Mesothelial cell of epicardium (in vitro differentiated cells): ENCODE results near the gene LBX2. TPM values are rescaled to one million over a fixed set of nuclear protein-coding genes. Genes with fewer than 3 reads are reported as not detected.

ENCODE experiments used
- DNase-seq, 2 experiments: peaks; one replicate each; pipeline ENCODE4 v3.0.0; 2021; ENCODE audit warnings: low spot score in 2 of 2; ENCODE audit not compliant: unreplicated experiment in 2 of 2
- H3K27ac Mint-ChIP-seq: 2 replicates; pipeline ENCODE4 v1.8.0; 2021; ENCODE audit warnings: mixed read lengths
- H3K27me3 Mint-ChIP-seq: 2 replicates; pipeline ENCODE4 v1.8.0; 2021; ENCODE audit warnings: low read depth, mixed read lengths
- H3K36me3 Mint-ChIP-seq: 2 replicates; pipeline ENCODE4 v1.8.0; 2021; ENCODE audit warnings: mixed read lengths
- H3K4me1 Mint-ChIP-seq: 2 replicates; pipeline ENCODE4 v1.8.0; 2021; ENCODE audit warnings: mixed read lengths
- H3K4me3 Mint-ChIP-seq: 2 replicates; pipeline ENCODE4 v1.8.0; 2021; ENCODE audit warnings: mild to moderate bottlenecking, moderate library complexity, mixed read lengths
- H3K9me3 Mint-ChIP-seq: 2 replicates; pipeline ENCODE4 v1.8.0; 2021; ENCODE audit warnings: mixed read lengths
- total RNA-seq: library from RNA; stranded (reverse); gene quantifications from 3 replicates; pipeline ENCODE4 v1.2.1, GENCODE V29; 2021
- TF ChIP-seq, protein P1 (sequence below): fragments of 200-600 bp; sonication (generic); IDR thresholded peaks from one replicate; pipeline ENCODE4 v1.5.0; 2021; ENCODE audit warnings: antibody characterized with exemption; ENCODE audit not compliant: unreplicated experiment

LBX2 gene
- total RNA-seq, 1 donor from 2014 or later: 1.1 TPM

DNA sequence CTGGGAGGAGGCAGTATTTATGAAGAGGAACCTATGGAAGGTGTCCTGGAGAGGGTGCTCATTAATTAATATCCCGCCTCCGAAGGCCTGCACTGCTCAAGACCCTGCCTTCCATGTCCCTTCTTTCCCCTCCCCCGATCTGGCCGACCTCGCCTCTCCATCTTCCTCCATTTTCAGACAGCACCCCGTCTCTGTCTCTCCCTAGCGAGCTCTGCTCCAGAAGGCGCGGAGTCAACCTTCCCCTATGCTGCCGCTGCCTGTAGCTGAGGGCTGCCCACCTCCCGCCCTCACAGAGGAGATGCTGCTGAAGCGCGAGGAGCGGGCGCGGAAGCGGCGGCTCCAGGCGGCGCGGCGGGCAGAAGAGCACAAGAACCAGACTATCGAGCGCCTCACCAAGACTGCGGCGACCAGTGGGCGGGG, 42.3 kb downstream of the LBX2 start:
- no peaks in the 10 kb centered on the region for H3K9me3 Mint-ChIP-seq
- peaks cover 46% of the 10 kb centered on the region for H3K4me1 Mint-ChIP-seq
- peak overlapping the region; percentile 94 for H3K4me3 Mint-ChIP-seq
- peak overlapping the region; percentile 99 for H3K27ac Mint-ChIP-seq
- H3K36me3 Mint-ChIP-seq: no peaks in the 10 kb centered on the region
- DNase-seq: no peak
- TF ChIP-seq, protein P1, sequence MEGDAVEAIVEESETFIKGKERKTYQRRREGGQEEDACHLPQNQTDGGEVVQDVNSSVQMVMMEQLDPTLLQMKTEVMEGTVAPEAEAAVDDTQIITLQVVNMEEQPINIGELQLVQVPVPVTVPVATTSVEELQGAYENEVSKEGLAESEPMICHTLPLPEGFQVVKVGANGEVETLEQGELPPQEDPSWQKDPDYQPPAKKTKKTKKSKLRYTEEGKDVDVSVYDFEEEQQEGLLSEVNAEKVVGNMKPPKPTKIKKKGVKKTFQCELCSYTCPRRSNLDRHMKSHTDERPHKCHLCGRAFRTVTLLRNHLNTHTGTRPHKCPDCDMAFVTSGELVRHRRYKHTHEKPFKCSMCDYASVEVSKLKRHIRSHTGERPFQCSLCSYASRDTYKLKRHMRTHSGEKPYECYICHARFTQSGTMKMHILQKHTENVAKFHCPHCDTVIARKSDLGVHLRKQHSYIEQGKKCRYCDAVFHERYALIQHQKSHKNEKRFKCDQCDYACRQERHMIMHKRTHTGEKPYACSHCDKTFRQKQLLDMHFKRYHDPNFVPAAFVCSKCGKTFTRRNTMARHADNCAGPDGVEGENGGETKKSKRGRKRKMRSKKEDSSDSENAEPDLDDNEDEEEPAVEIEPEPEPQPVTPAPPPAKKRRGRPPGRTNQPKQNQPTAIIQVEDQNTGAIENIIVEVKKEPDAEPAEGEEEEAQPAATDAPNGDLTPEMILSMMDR: no peak
- no peaks in the 10 kb centered on the region for H3K27me3 Mint-ChIP-seq

DNA sequence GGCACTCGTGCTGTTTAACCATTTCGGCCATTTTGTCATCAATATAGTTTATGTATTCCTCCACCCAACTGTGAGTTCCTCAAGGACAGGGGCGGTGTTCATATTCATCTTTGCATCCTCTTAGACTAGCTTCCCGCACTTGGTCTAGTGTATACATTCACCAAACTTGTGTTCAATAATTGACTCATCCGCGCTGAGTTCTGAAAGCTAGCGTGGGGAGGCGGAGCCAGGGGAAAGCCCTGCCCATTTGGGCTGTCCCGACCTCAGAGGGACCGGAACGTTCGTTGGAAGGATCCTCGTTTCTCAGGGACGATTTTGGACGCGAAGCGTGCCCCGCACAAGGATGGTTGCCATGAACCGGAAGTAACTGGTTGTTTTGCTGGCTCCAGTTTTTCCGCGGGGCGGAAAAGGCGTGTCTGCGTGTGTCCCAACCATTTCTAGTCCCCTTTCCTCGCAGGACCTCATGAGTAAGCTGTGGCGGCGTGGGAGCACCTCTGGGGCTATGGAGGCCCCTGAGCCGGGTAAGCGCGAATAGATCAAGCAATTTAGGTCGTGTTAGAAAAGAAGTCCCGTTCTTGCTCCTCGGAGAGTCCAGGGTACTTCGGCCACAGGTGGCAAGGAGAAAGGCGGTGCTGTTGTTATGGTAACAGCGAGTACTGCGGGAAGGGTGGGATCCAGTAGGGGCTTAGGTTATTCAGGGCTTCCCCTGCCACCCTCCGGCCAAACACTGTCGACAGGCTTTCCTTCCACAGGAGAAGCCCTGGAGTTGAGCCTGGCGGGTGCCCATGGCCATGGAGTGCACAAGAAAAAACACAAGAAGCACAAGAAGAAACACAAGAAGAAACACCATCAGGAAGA, 44.5 kb downstream of the LBX2 start, which contains the start of gene INO80B:
Gene INO80B (plus strand): TSS at position 434 of the 858 bp plus-strand sequence. CDS start 30 bp downstream, at position 464.
- TF ChIP-seq, protein P1: no peak
- peak; percentile 83 to 95 for DNase-seq
- peak within 1 kb of the TSS; percentile 99 for H3K27ac Mint-ChIP-seq
- H3K4me1 Mint-ChIP-seq: peaks cover 51% of the 10 kb centered on the region
- H3K36me3 Mint-ChIP-seq: no peaks in the 10 kb centered on the region
- no peaks in the 10 kb centered on the region for H3K9me3 Mint-ChIP-seq
- no peaks in the 10 kb centered on the region for H3K27me3 Mint-ChIP-seq
- H3K4me3 Mint-ChIP-seq: peak within 1 kb of the TSS; percentile 94

DNA sequence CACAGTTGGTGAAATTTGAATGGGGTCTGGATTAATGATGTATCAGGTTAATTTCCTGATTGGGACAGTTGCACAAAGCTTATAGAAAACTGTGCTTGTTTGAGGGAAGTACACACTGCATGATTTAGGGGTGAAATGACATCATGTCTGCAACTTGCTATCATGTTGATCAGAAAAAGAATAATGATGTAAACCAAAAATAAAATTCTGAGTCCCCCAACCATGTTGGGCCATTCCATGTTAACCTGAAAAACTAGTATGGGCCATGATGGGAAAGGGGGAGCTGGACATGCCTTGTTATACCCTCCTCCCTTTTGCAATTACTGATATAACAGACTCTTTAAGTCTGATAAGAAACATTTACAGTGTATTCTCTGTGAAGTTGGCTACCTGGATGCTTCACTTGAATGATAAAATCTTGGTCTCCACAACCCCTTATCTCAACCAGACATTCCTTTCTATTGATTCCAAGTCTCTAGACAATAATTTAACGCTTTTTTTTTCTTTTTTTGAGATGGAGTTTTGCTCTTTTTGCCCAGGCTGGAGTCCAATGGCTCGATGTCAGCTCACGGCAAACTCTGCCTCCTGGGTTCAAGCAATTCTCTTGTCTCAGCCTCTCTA, 48.7 kb downstream of the LBX2 start:
- H3K27ac Mint-ChIP-seq: no peak overlapping the region
- no peak overlapping the region for H3K4me3 Mint-ChIP-seq

DNA sequence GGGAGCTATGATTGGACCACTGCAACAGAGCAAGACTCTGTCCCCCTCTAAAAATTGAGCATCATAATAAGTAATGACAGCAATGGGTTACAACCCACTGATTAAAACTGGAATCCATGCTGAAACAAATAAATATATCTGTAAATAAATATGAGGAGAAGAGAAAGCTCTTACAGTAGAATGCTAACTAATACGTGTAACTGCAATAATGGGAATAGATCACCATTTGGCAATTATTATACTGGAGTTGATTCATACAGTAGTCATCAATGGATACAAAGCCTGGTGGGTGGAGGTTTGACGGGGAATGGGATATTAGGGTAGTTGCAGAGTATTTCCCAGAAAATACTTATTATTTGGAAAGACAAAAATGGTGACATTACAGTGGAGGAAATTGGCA, 50.6 kb downstream of the LBX2 start:
- Mint-ChIP-seq H3K9me3 (no peaks in the 10 kb centered on the region), H3K27ac (no peak overlapping the region), H3K4me1 (peaks cover 20% of the 10 kb centered on the region), H3K36me3 (no peaks in the 10 kb centered on the region), H3K27me3 (no peaks in the 10 kb centered on the region), H3K4me3 (no peak overlapping the region)
- DNase-seq: no peak
- TF ChIP-seq, protein P1: no peak

More for the DNA sequence above, 48.7 kb downstream of the LBX2 start:
- TF ChIP-seq, protein P1: no peak
- H3K9me3 Mint-ChIP-seq: no peaks in the 10 kb centered on the region
- H3K36me3 Mint-ChIP-seq: no peaks in the 10 kb centered on the region
- no peak for DNase-seq
- H3K27me3 Mint-ChIP-seq: no peaks in the 10 kb centered on the region
- peaks cover 22% of the 10 kb centered on the region for H3K4me1 Mint-ChIP-seq

Other genes with a start within 250 kb of the LBX2 start
- 7.5 to 9.3 TPM (median 9.2 TPM) in 3 replicates for gene SLC4A5, start 156.2 kb downstream of the LBX2 start, total RNA-seq
- 125 to 136 TPM (median 132 TPM) in 3 replicates for gene DCTN1, start 119.3 kb downstream of the LBX2 start, total RNA-seq
- 4.7 to 8.8 TPM (median 6.0 TPM) in 3 replicates for gene C2orf81, start 78.0 kb downstream of the LBX2 start, total RNA-seq
- 20.2 to 25.0 TPM (median 23.7 TPM) in 3 replicates for gene WDR54, start 77.9 kb downstream of the LBX2 start, total RNA-seq
- 85.0 to 88.9 TPM (median 86.4 TPM) in 3 replicates for gene RTKN, start 57.7 kb downstream of the LBX2 start, total RNA-seq
- 42.9 to 48.1 TPM (median 45.3 TPM) in 3 replicates for gene INO80B, start 44.5 kb downstream of the LBX2 start, total RNA-seq
- gene WBP1, start 41.2 kb downstream of the LBX2 start, total RNA-seq: 111 to 113 TPM (median 111 TPM) in 3 replicates
- 61.6 to 68.7 TPM (median 62.6 TPM) in 3 replicates for gene MOGS, start 34.2 kb downstream of the LBX2 start, total RNA-seq
- gene MRPL53, start 26.9 kb downstream of the LBX2 start, total RNA-seq: 57.6 to 69.3 TPM (median 62.5 TPM) in 3 replicates
- 25.5 to 29.4 TPM (median 26.2 TPM) in 3 replicates for gene CCDC142, start 16.6 kb downstream of the LBX2 start, total RNA-seq
- gene TTC31, start 16.5 kb downstream of the LBX2 start, total RNA-seq: 26.1 to 27.3 TPM (median 26.1 TPM) in 3 replicates
- 17.0 to 23.0 TPM (median 20.3 TPM) in 3 replicates for gene PCGF1, start 8.1 kb upstream of the LBX2 start, total RNA-seq
- gene TLX2, start 14.8 kb upstream of the LBX2 start, total RNA-seq: 0.18 TPM in 1 of 3 replicates, not detected in the others
- 0.16 to 0.42 TPM (median 0.29 TPM) in 3 replicates for gene DQX1, start 26.6 kb upstream of the LBX2 start, total RNA-seq
- 86.2 to 89.4 TPM (median 86.8 TPM) in 3 replicates for gene AUP1, start 30.1 kb upstream of the LBX2 start, total RNA-seq
- gene HTRA2, start 30.3 kb upstream of the LBX2 start, total RNA-seq: 25.1 to 26.1 TPM (median 25.7 TPM) in 3 replicates
- gene LOXL3, start 54.3 kb upstream of the LBX2 start, total RNA-seq: 20.3 to 26.7 TPM (median 21.9 TPM) in 3 replicates
- 10.7 to 11.9 TPM (median 10.8 TPM) in 3 replicates for gene DOK1, start 55.1 kb upstream of the LBX2 start, total RNA-seq
- gene M1AP, start 148.7 kb upstream of the LBX2 start, total RNA-seq: 7.4 to 7.9 TPM (median 7.7 TPM) in 3 replicates
- gene SEMA4F, start 154.6 kb upstream of the LBX2 start, total RNA-seq: 17.5 to 19.8 TPM (median 18.1 TPM) in 3 replicates